ENCODE data around the gene AKR1D1. TPM values are rescaled to one million over a fixed set of nuclear protein-coding genes. Genes with fewer than 3 reads are reported as not detected.
"Not testable (repeated sequence)": the region's sequence is repeated elsewhere in the genome, so short reads cannot be mapped to it uniquely, and the experiment has no call there.

Gene AKR1D1
- total RNA-seq, 2 experiments from 2014 or later, result not detected

GRCh38 chr7:138051712-138052247 is 24.5 kb upstream of the AKR1D1 start:
- CTCF ChIA-PET; H3K4me3 Mint-ChIP-seq; H3K36me3 Mint-ChIP-seq (ENCODE audit: low read depth); H3K9me3 Mint-ChIP-seq; H3K27me3 Mint-ChIP-seq; H3K4me1 Mint-ChIP-seq; DNase-seq; POLR2A ChIA-PET; H3K27ac Mint-ChIP-seq: not testable (repeated sequence)

- Mint-ChIP-seq H3K27ac (no peak overlapping the region), H3K36me3 (ENCODE audit: low read depth) (no peaks in the 10 kb centered on the region), H3K4me3 (no peak overlapping the region), H3K27me3 (peaks cover 3% of the 10 kb centered on the region), H3K9me3 (peaks cover 4% of the 10 kb centered on the region), H3K4me1 (no peaks in the 10 kb centered on the region)
- DNase-seq, result no peak
- ChIA-PET POLR2A (no interaction called here), CTCF (no interaction called here)
These were observed 23.6 kb upstream of the AKR1D1 start for GRCh38 chr7:138052696-138053095.

GRCh38 chr7:138055698-138056097 is 20.6 kb upstream of the AKR1D1 start:
- POLR2A ChIA-PET, result not testable (repeated sequence)

GRCh38 chr7:138063400-138063799 is 12.9 kb upstream of the AKR1D1 start:
- Mint-ChIP-seq H3K4me1 (no peaks in the 10 kb centered on the region), H3K27me3 (no peaks in the 10 kb centered on the region), H3K36me3 (ENCODE audit: low read depth) (no peaks in the 10 kb centered on the region), H3K27ac (no peak overlapping the region), H3K4me3 (no peak overlapping the region), H3K9me3 (peaks cover 1% of the 10 kb centered on the region)
- no peak for DNase-seq
- ChIA-PET POLR2A (no interaction called here), CTCF (no interaction called here)

More at GRCh38 chr7:138055698-138056097, 20.6 kb upstream of the AKR1D1 start:
- H3K36me3 Mint-ChIP-seq (ENCODE audit: low read depth); H3K4me1 Mint-ChIP-seq; H3K27ac Mint-ChIP-seq; H3K9me3 Mint-ChIP-seq; H3K27me3 Mint-ChIP-seq; DNase-seq; CTCF ChIA-PET; H3K4me3 Mint-ChIP-seq: not testable (repeated sequence)

- ChIA-PET POLR2A (no interaction called here), CTCF (no interaction called here)
- no peaks in the 10 kb centered on the region for H3K36me3 Mint-ChIP-seq (ENCODE audit: low read depth)
- H3K9me3 Mint-ChIP-seq, result no peaks in the 10 kb centered on the region
- no peak overlapping the region for H3K27ac Mint-ChIP-seq
- H3K4me3 Mint-ChIP-seq, result no peak overlapping the region
- no peaks in the 10 kb centered on the region for H3K4me1 Mint-ChIP-seq
- H3K27me3 Mint-ChIP-seq, result no peaks in the 10 kb centered on the region
- DNase-seq, result no peak
These were observed 11.4 kb upstream of the AKR1D1 start for GRCh38 chr7:138064856-138065357.

- DNase-seq, result no peak
- no peak overlapping the region for H3K4me3 Mint-ChIP-seq
- no peak overlapping the region for H3K27ac Mint-ChIP-seq
- POLR2A ChIA-PET, result no interaction called here
- CTCF ChIA-PET, result no interaction called here
- H3K36me3 Mint-ChIP-seq (ENCODE audit: low read depth), result no peaks in the 10 kb centered on the region
- H3K9me3 Mint-ChIP-seq, result no peaks in the 10 kb centered on the region
- no peaks in the 10 kb centered on the region for H3K27me3 Mint-ChIP-seq
- H3K4me1 Mint-ChIP-seq, result no peaks in the 10 kb centered on the region
These were observed 10.4 kb upstream of the AKR1D1 start for GRCh38 chr7:138065827-138066226.

- POLR2A ChIA-PET, result no interaction called here
- Mint-ChIP-seq H3K4me1 (no peaks in the 10 kb centered on the region), H3K27ac (no peak overlapping the region), H3K4me3 (no peak overlapping the region), H3K36me3 (ENCODE audit: low read depth) (no peaks in the 10 kb centered on the region), H3K9me3 (no peaks in the 10 kb centered on the region), H3K27me3 (no peaks in the 10 kb centered on the region)
- CTCF ChIA-PET, result no interaction called here
- DNase-seq, result no peak
These were observed 9.3 kb upstream of the AKR1D1 start for GRCh38 chr7:138066954-138067394.

- H3K27me3 Mint-ChIP-seq, result peaks cover 2% of the 10 kb centered on the region
- H3K9me3 Mint-ChIP-seq, result no peaks in the 10 kb centered on the region
- DNase-seq, result no peak
- H3K4me1 Mint-ChIP-seq, result no peaks in the 10 kb centered on the region
- ChIA-PET CTCF (no interaction called here), POLR2A (no interaction called here)
- H3K36me3 Mint-ChIP-seq (ENCODE audit: low read depth), result no peaks in the 10 kb centered on the region
- H3K4me3 Mint-ChIP-seq, result no peak overlapping the region
- no peak overlapping the region for H3K27ac Mint-ChIP-seq
These were observed 8.5 kb upstream of the AKR1D1 start for GRCh38 chr7:138067774-138068173.

GRCh38 chr7:138070908-138071307 is 5.4 kb upstream of the AKR1D1 start:
- Mint-ChIP-seq H3K27me3 (peaks cover 2% of the 10 kb centered on the region), H3K36me3 (ENCODE audit: low read depth) (no peaks in the 10 kb centered on the region), H3K27ac (no peak overlapping the region), H3K9me3 (no peaks in the 10 kb centered on the region), H3K4me3 (no peak overlapping the region), H3K4me1 (no peaks in the 10 kb centered on the region)
- CTCF ChIA-PET, result no interaction called here
- no peak for DNase-seq
- POLR2A ChIA-PET, result no interaction called here

GRCh38 chr7:138072726-138073125 is 3.5 kb upstream of the AKR1D1 start:
- Mint-ChIP-seq H3K36me3 (ENCODE audit: low read depth) (no peaks in the 10 kb centered on the region), H3K9me3 (no peaks in the 10 kb centered on the region), H3K27me3 (peaks cover 2% of the 10 kb centered on the region), H3K27ac (no peak overlapping the region), H3K4me3 (no peak overlapping the region), H3K4me1 (no peaks in the 10 kb centered on the region)
- CTCF ChIA-PET, result no interaction called here
- no peak for DNase-seq
- POLR2A ChIA-PET, result no interaction called here

- Mint-ChIP-seq H3K36me3 (ENCODE audit: low read depth) (no peaks in the 10 kb centered on the region), H3K9me3 (no peaks in the 10 kb centered on the region), H3K27me3 (peaks cover 2% of the 10 kb centered on the region), H3K4me3 (no peak overlapping the region), H3K4me1 (no peaks in the 10 kb centered on the region), H3K27ac (no peak overlapping the region)
- ChIA-PET POLR2A (no interaction called here), CTCF (no interaction called here)
- DNase-seq, result no peak
These were observed 2.1 kb upstream of the AKR1D1 start for GRCh38 chr7:138074121-138074520.

- ChIA-PET POLR2A (no interaction called here), CTCF (interaction anchor here (0.6 kb wide), 1 partner anchor 283 kb away, joined by 3 read pairs; no protein-coding TSS in a partner anchor)
- Mint-ChIP-seq H3K4me1 (no peaks in the 10 kb centered on the region), H3K36me3 (ENCODE audit: low read depth) (no peaks in the 10 kb centered on the region), H3K27me3 (peaks cover 2% of the 10 kb centered on the region), H3K27ac (no peak overlapping the region), H3K4me3 (no peak overlapping the region), H3K9me3 (no peaks in the 10 kb centered on the region)
- no peak for DNase-seq
These were observed 1.7 kb upstream of the AKR1D1 start for GRCh38 chr7:138074540-138074939.

GRCh38 chr7:138075350-138075749 is 909 bp upstream of the AKR1D1 start:
- POLR2A ChIA-PET, result no interaction called here
- Mint-ChIP-seq H3K36me3 (ENCODE audit: low read depth) (no peaks in the 10 kb centered on the region), H3K9me3 (no peaks in the 10 kb centered on the region), H3K4me1 (no peaks in the 10 kb centered on the region), H3K27ac (no peak overlapping the region), H3K4me3 (no peak overlapping the region), H3K27me3 (peaks cover 2% of the 10 kb centered on the region)
- no peak for DNase-seq
- CTCF ChIA-PET, result interaction anchor here (0.6 kb wide), 1 partner anchor 282 kb away, joined by 3 read pairs; no protein-coding TSS in a partner anchor

- H3K4me1 Mint-ChIP-seq; CTCF ChIA-PET; H3K9me3 Mint-ChIP-seq; POLR2A ChIA-PET; H3K27me3 Mint-ChIP-seq; DNase-seq; H3K36me3 Mint-ChIP-seq (ENCODE audit: low read depth); H3K27ac Mint-ChIP-seq; H3K4me3 Mint-ChIP-seq: not testable (repeated sequence)
These were observed 473 bp upstream of the AKR1D1 start for GRCh38 chr7:138075786-138076185.
